Activated CD8-positive, alpha-beta memory T cell treated with anti-CD3 and anti-CD28 coated beads, Interleukin-2, amount 50 U/mL, for 24 hours (primary cell): ENCODE data around the gene RAB1A.
"Not testable (repeated sequence)": the region's sequence is repeated elsewhere in the genome, so short reads cannot be mapped to it uniquely, and the experiment has no call there.

ENCODE experiments used
- DNase-seq: peaks from one replicate; pipeline ENCODE4 v3.0.0-alpha.2; 2020; ENCODE audit errors: extremely low read depth

The RAB1A gene

DNA sequence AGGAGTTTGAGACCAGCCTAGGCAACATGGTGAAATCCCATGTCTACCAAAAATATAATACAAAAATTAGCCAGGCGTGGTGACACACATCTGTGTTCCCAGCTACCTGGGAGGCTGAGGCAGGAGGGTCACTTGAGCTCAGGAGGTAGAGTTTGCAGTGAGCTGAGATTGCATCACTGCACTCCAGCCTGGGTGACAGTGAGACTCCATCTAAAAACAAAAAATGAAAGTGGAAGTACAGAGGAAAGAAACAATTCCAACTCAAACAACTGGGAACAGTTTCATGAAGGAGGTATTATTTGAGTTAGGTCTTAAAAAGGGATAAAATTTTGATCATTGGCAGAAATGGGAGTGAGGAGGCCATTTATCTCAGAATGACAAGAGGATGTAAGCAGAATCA lies 6.3 kb upstream of the RAB1A start:
- no peak for DNase-seq

DNA sequence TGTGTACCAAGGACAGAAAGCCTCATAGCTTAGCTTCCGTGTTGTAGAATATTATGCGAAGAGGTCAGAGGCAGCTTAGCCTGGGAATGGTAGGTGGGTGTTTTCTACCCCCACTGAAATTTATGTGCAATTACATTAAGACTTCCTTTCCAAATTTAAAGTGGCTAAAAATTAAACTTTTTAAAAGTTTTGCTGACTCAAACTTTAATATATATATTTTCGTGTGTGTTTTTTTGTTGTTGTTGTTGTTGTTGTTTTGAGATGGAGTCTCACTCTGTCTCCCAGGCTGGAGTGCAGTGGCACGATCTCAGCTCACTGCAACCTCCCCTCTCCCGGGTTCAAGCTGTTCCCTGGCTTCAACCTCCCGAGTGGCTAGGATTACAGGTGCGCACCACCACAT lies 4.3 kb upstream of the RAB1A start:
- DNase-seq, result no peak

DNA sequence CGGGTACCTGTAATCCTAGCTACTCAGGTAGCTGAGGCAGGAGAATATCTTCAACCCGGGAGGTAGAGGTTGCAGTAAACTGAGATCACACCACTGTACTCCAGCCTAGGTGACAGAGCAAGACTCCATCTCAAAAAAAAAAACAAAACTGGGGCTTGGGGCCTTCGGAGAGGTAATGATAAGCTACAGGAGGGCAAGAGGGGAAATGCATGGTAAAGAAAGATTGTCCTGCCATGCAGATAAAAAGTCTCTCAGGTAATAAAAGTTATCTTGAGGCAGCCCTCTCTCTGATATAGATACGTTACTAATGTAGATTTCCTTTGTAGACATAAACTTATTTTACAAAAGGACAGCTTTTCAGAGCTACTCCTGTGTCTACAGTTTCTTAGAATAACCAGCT lies 3.7 kb upstream of the RAB1A start:
- DNase-seq, result no peak

DNA sequence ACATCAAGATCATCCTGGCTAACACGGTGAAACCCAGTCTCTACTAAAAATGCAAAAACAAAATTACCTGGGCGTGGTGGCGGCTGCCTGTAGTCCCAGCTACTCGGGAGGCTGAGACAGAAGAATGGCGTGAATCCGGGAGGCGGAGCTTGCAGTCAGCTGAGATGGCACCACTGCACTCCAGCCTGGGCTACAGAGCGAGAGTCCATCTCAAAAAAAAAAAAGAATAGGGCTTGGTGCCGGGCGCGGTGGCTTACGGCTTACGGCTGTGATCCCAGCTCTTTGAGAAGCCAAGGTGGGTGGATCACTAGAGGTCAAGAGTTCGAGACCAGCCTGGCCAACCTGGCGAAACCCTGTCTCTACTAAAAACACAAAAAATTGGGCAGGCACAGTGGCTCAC lies 3.0 kb upstream of the RAB1A start:
- DNase-seq, result not testable (repeated sequence)

DNA sequence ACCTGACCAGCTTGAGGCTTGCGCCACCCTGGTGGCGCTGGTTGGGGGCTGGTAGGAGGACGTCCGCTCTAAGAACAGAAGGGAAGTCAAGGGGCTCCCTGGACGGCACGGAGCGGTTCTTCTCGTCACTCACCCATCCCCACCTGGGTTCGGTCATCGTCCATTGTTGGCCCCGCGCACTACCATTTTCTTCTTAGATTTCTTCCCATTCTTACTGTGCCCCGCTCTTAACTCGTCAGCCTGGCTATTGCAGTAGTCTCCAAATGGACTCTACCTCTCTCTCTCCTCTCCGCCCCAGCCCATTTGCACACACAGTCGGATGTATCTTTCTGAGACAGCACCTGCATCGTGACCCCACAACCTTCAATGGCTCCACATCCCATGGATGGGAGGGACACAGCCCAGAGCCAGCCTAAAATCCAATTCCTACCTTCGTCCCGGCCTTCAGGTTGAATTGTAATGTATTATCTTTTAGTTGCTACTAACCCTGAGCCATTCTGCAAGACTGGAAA lies 814 bp upstream of the RAB1A start:
- no peak for DNase-seq

DNA sequence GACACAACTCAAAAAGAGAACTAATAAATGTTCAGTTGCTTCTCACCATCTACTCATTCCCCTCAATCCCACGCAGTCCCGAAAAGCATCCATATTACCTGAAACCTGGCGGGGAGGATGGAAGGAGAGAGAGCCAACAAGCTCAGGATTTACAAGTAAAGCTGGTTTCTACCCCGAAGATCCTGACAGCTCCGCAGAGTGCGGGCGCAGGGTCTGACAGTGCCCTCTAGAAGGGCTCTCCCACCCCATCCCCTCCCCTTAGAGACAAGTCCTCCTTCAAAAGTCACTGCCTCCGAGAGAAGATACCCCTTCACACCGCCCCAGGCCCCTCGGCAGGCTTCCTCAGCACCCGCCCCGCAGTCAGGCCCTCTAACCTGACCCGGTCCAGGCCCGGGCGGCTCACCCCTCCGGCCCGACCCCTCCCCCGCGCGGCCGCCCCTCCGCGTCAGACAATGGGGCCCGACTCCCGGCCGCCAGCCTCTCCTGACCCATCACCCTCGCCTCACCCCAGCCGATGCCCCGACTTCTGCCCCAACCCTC lies 550 bp downstream of the RAB1A start:
- no peak for DNase-seq

DNA sequence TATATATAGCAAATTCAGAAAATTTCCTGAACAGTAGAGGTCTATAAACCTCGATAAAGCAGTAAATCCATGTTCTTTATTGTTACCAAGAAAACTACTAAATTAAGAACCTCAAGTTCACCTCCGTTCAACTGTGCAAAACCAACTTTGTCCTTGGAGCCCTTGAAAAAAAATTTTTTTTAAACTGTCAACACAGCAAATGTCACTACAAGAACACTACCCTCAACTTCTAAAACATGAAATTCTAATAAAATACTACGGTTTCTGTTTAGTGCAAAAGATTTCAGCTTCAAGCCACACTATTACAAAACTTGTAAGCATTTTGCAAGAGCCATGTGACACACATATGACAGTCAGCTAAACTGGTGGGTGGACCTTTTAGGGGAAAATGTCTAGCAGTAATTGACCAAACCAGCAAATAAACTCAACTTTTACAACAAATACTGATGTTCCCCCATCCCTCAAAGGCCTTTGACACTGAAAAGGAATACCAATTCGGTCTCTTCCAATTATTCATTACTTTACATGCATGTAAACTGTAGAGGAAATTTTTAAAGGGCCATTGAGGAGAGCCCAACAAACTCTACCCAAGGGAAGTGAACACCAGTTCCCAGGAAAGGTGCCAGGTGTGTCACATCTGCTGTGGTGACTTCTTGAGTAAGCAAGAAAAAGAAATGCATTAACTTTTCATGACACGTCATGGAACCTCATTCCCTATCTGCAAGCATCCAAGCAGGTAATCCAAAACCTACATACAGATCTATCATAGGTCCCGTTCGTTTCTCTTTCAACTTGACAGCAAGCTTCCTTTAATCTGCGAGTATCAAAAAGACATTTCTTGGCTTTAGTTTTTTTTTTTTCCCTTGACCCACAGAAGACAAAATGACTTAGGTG lies 1.4 kb downstream of the RAB1A start:
- DNase-seq, result no peak

DNA sequence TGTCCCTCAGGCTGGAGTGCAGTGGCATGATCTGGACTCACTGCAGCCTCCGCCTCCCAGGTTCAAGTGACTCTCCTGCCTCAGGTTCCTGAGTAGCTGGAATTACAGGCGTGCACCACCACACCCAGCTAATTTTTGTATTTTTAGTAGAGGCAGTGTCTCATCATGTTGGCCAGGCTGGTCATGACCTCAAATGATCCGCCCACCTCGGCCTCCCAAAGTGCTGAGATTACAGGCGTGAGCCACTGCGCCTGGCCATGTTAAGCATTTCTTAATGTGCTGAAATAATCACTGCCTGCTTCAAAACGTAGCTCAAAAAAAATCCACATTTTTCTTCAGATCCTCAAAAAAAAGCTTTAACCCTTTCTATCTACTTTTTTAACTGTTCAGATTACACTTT lies 4.4 kb downstream of the RAB1A start:
- DNase-seq, result not testable (repeated sequence)

DNA sequence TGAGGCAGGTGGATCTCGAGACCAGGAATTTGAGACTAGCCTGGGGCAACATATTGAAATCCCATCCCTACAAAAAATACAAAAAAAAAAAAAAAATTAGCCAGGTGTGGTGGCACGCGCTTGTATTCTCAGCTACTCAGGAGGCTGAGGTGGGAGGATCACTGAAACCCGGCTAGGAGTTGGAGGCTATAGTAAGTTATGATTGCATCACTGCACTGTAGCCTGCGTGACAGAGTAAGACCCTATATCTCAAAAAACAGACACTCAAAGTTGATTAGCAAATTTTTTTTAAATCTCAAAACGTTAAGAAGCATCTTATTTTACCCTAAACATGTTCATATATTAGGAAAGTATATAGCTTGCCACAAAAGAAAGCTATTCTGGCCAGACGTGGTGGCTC lies 7.6 kb downstream of the RAB1A start:
- DNase-seq, result no peak

DNA sequence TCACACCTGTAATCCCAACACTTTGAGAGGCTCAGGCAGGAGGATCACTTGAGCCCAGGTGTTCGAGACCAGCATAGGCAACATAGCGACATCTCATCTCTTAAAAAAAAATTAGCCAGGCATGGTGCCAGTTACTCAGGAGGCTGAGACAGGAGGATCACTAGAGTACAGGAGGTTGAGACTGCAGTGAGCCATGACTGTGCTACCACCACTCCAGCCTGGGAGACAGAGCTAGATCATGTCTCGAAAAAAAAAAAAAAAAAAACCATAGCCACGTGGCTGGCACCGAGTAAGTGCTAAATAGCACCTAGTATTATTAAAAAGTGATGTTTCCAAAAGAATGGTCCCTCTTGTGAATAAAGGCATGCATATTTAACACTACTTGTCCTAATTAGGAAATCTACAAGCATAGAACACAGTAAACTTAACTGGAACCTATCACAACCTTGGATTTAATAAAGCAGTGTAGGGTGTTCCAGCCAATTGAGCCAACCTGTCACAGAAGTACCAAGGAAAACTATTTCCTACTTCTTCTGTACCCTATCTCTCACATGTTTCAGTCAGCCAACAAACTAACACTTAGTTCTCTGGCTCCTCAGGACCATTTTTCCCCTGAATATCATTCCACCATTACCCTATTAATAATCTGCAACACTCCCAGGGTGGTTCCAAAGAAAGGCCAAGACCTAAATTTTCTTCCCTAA lies 8.8 kb downstream of the RAB1A start:
- no peak for DNase-seq

DNA sequence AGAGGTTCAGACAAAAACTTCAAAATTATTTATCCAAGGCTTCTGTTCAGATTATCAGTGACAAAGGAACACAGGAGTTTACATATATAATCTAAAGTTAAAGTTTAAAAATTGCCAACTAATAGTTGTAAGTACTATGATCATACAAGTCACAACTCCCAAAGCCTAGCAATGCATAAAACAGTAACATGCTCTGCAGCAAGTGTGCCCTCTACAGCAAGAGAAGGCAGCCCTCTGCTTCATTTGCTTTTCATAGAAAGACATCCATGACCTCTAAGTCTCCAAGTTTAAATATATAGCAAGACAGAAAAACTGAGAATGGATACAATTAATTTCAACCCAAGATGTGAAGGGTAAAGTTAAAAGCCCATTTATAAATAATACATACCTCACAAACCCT lies 13.3 kb downstream of the RAB1A start:
- no peak for DNase-seq

DNA sequence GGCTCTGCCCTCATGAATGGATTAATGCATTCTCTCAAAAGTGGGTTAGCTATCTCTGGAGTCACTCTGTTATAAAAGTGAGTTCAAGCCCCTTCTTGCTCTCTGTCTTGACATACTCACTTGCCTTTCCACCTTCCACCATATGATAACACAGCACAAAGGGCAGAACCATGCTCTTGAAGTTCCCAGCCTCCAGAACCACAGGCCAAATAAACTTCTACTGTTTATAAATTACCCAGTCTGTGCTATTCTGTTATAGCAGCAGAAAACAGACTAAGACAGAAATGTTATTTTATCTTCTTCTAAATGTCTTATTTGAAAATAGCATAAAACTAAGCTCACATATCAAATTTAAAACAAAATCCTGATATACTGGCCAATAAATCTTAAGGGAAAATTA lies 15.0 kb downstream of the RAB1A start:
- no peak for DNase-seq

DNA sequence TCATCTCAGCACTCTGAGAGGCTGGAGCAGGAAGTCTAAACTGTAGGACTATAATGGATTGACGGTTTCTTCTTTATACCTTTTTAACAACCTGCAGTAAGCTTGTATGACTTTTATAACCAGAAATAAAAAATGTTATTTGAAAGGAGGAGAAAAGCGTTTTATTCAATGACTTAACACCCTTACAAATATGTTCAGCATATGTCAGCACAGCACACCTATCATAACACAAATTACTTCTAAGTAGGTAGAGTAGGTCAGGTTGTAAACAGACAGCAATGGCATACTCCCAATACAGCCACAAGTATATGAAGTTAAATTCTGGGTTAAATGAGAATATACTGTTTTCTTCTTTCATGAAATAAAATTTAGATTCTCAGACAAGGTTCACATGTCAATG lies 16.1 kb downstream of the RAB1A start:
- no peak for DNase-seq

DNA sequence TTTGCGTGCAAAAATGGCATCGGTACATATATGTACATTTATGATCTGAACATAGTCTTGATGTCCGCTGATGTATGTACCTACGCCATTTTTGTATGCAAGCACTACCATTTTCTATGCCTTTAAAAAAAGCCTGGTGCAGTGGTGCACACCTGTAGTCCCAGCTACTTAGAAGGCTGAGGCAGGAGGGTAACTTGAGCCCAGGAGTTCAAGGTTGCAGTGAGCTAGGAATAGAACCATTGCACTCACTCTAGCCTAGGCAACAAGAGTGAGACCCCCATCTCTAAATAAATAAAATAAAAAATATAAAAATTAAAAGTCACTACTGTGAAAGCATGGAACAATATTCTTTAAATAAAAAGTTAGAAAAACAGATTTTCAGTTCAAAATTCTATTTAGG lies 16.7 kb downstream of the RAB1A start:
- no peak for DNase-seq

DNA sequence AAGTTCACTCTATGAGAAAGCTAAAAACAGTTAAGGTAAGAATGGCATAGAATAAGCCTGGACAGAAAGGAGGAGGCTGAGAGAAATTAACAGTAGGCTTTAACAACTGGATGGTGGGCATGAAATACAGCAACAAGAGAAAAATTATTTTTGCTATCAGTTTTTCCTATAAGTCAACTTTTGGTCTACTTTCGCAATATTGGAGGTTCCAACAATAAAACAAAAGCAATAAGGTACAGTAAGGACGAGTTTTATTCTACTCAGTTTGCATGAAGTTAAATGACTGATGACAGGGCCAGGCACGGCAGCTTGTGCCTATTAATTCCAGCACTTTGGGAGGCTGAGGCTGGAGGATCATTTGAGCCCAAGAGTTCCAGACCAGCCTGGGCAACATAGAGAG lies 17.3 kb downstream of the RAB1A start:
- no peak for DNase-seq

DNA sequence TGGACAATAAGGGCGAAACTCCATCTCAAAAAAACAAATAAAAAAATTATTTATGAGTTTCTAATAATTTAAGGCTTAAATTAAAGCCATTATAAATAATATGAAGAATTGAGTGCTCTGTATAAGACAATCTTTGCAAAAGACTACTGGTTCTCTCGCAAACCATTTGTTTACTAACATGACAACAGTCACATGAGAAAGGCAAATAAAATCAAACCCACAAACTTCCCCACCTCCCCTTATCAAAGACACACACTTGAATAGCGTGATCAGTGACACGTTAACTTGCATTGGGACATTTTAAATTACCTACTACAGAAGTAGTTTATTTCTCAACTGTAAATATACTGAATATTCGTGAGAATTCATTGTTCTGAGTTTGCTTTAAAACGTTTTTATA lies 21.1 kb downstream of the RAB1A start:
- DNase-seq, result no peak

DNA sequence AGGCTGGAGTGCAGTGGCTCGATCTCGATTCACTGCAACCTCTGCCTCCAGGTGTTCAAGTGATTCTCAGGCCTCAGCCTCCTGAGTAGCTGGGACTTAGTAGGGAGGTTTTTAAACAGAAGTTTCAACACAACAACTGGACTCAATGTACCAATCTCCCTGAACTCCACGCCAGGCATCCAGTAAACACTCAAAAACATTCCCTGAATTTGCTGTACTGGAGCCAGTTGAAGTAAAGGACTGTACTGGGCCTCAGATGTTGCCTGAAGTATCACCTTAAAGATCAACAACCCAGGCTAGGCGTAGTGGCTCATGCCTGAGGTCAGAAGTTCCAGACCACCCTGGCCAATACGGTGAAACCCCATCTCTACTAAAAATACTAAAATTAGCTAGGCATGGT lies 22.4 kb downstream of the RAB1A start:
- DNase-seq, result no peak

DNA sequence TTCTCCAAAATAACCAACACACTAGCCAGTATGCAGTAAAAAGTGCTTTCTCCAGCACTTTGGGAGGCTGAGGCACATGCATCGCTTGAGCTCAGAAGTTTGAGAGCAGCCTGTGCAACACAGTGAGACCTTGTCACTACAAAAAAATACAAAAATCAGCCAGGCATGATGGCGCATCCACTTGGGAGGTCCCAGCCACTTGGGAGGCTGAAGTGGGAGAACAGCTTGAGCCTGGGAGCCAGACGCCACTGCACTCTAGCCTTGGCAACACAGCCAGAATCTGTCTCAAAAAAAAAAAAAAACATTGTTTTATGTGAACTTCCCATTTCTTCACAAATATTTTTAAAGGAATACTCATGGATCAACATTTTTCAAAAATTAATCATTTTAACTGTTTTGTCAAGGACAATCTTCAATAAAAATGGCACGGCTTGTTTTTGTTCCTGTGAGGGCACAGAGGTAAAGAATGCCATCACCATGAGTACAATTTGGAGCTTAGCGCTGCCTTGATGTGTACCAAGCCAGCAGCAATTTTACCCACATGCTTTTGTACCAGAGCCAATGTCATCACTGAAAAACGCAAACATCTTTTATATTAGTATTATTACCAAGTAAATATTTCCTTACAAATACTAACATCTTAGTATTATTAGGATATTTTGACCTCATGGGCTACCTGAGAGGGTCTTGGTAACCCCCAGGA lies 26.7 kb downstream of the RAB1A start:
- no peak for DNase-seq

DNA sequence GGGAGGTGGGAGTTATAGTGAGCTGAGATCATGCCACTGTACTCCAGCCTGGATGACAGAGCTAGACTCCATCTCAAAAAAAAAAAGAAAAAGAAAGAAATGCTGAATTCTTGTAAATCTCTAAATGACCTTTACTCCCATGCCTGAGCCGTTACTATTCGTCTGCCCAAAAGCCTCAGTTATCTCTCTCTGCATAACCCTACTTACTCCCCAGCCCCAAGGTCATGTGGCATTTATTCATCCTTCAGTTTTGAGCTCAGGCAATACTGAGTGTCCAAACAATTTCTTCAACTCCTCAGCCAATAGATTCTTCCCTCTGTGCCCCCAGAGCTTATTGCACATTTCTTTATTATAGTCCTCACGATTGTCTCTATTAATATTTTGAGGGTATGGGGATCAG lies 28.8 kb downstream of the RAB1A start:
- DNase-seq, result no peak

DNA sequence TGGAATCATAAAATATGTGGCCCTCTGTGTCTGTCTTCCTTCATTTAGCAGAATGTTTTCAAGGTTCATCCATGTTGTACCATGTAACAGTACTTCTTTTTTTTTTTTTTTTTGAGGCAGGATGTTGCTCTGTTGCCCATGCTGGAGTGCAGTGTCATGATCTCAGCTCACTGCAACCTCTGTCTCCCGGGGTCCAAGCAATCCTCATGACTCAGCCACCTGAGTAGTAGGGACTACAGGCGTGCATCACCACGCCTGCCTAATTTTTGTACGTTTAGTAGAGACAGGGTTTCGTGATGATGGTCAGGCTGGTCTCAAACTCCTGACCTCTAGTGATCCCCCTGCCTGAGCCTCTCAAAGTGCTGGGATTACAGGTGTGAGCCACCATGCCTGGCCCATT lies 31.2 kb downstream of the RAB1A start:
- no peak for DNase-seq

DNA sequence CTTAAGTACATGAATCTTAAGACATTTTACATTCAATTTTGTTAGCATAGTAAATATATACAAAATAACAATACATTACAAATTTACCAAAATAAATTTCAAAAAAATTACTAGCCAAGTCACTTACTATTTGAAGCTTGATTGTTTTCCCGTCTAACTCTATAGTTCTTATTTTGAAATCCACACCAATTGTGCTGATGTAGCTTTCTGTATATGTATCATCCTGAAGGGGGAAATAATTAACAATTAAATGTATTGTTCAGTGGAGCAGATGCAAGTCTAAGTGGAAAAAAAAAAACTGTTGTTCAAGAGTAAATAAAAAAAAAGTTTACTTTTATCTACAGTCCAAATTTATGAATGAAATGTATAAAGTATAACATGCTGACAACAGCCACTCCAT lies 32.1 kb downstream of the RAB1A start:
- DNase-seq, result no peak

DNA sequence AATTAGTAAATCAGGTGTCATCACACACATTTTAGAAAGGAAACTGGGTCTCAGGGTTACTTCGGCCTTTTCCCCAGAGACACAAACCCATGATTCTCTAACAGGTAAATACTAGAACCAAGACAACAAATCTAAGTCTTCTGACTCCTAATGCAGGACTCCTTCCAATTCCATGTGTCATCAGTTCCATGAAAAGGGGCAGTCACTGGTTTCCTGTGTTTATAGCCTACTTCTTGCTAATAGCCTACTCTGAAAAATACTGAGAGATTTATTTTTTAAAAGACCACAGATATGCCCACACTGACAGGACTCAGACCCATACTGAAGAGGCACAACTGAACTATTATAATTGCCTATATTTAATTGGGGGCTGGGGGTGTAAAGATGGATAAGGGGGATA lies 33.0 kb downstream of the RAB1A start:
- no peak for DNase-seq
